Activated T-cell treated with anti-CD3 and anti-CD28 coated beads, Interleukin-2, amount 50 U/mL, for 24 hours (primary cell): ENCODE results near the gene ANKRD16.
"Not testable (repeated sequence)": the region's sequence is repeated elsewhere in the genome, so short reads cannot be mapped to it uniquely, and the experiment has no call there.

Experiments
- DNase-seq: peaks from one replicate; pipeline ENCODE4 v3.0.0-alpha.2; 2020
- H3K27ac Mint-ChIP-seq: 2 replicates; pipeline ENCODE4 v1.8.0; 2020; ENCODE audit warnings: mild to moderate bottlenecking, mixed read lengths
- H3K27me3 Mint-ChIP-seq: 2 replicates; pipeline ENCODE4 v1.8.0; 2020; ENCODE audit warnings: mixed read lengths
- H3K36me3 Mint-ChIP-seq: 2 replicates; pipeline ENCODE4 v1.8.0; 2020; ENCODE audit warnings: low read depth, mixed read lengths
- H3K4me1 Mint-ChIP-seq: 2 replicates; pipeline ENCODE4 v1.8.0; 2020; ENCODE audit warnings: low read depth, mixed read lengths
- H3K4me3 Mint-ChIP-seq: 2 replicates; pipeline ENCODE4 v1.8.0; 2020; ENCODE audit warnings: mild to moderate bottlenecking, moderate library complexity, mixed read lengths
- H3K9me3 Mint-ChIP-seq: 2 replicates; pipeline ENCODE4 v1.8.0; 2020; ENCODE audit warnings: mixed read lengths

ANKRD16 gene

DNA sequence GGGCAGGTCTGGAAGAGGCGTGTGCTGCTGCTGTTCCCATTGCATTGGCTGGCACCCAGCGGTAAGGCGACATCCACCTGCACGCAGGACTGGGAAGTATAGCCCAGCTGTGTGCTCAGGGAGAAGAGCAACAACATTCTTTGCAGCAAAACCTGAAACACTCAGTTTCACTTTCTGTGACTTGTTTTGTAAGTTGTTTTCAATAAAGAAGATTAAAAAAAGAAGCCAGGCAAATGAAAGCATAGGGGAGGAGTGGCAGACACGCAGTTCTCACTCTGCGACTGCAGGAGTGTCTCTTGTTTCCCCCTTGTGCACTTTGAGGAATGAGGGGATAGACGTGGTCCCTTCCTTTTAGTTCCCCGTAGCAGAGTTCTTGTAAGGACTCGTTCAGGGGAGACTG lies 6.1 kb upstream of the ANKRD16 start:
- Mint-ChIP-seq H3K4me1 (peaks cover 59% of the 10 kb centered on the region), H3K4me3 (no peak overlapping the region), H3K27me3 (no peaks in the 10 kb centered on the region), H3K9me3 (peaks cover 7% of the 10 kb centered on the region), H3K27ac (peak overlapping the region; percentile 70), H3K36me3 (peaks cover 78% of the 10 kb centered on the region)
- DNase-seq = no peak

DNA sequence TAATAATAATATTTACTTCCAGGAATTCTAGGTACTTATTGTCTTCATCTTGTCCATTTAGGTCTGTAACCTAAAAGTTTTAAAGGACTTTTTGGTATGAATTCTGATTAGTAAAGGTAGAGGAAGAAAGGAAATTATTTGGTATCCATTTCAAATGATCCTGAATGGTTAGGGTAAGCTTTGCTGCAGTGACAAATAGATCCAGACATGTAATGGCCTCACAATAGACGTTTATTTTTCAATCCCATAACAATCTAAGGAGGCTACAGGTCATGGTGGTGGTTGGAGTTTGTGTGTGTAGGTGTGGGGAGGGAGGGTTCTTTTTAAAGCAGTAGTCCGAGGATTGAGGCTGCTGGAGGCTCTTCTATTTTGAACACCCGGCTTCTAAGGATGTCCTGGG lies 5.7 kb upstream of the ANKRD16 start:
- DNase-seq = no peak
- Mint-ChIP-seq H3K27me3 (no peaks in the 10 kb centered on the region), H3K4me1 (peaks cover 62% of the 10 kb centered on the region), H3K9me3 (peaks cover 7% of the 10 kb centered on the region), H3K27ac (peak overlapping the region; percentile 70), H3K4me3 (no peak overlapping the region), H3K36me3 (peaks cover 78% of the 10 kb centered on the region)

DNA sequence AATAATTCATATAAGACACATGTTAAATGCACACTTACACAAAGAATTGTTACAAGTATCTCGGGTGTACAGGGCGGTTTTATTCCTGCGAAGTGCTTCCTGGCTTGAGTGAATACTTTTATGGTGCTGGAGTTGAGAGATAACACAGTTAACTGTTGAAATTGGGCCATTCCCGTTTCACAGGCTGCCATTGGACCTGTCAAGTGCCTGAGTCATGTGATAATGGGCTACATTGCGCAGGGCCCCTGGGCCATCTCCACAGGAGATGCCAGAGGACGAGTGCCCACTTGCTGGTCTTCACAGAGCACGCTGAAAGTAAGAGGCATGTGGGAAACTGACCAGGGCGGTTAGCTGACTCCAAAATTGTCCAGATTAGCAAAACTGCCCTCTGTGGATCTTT lies 5.2 kb upstream of the ANKRD16 start:
- H3K36me3 Mint-ChIP-seq = peaks cover 78% of the 10 kb centered on the region
- peaks cover 62% of the 10 kb centered on the region for H3K4me1 Mint-ChIP-seq
- no peak for DNase-seq
- H3K27ac Mint-ChIP-seq = no peak overlapping the region
- no peaks in the 10 kb centered on the region for H3K27me3 Mint-ChIP-seq
- H3K4me3 Mint-ChIP-seq = no peak overlapping the region
- H3K9me3 Mint-ChIP-seq = peaks cover 7% of the 10 kb centered on the region

DNA sequence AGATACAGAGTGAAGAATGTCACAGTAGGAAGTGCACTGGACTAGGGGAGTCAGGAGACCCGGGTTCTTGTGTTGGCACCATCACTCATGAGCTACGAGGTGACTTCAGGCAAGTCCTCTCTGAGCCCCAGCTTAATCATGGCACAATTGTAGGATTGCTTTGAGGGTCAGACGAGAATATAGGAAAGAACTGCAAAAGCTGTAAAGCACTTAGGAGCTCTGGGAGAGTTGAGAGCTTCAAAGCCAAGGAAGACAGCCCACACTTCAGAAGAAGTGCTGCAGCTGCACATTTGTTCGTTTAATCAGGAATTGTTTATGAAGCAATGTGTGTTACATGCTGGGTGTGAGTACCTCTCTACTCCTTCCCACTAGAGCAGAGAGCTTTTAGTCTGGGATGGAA lies 4.7 kb upstream of the ANKRD16 start:
- Mint-ChIP-seq H3K36me3 (peaks cover 76% of the 10 kb centered on the region), H3K9me3 (peaks cover 7% of the 10 kb centered on the region), H3K4me1 (peaks cover 60% of the 10 kb centered on the region), H3K4me3 (no peak overlapping the region), H3K27ac (peak overlapping the region; percentile 35), H3K27me3 (no peaks in the 10 kb centered on the region)
- DNase-seq = no peak

DNA sequence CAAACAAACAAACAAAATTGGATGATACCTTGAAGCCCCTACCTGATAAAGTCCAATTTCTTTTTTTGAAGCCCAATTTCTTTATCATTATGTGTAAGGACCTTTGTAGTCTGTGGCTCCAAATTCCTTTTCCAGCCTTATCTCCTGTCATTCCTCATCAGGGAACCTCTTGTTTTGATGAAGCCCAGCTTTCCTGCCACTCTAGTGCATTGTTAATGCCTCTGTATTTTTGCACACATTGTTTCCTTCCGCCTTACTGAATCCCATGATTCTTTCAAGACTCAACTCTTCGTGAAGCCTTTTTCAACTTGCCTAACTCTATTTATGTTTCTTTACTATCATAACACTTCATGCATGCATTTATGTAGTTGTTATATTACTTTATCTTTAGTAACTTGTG lies 3.6 kb upstream of the ANKRD16 start:
- Mint-ChIP-seq H3K27me3 (no peaks in the 10 kb centered on the region), H3K4me1 (peaks cover 62% of the 10 kb centered on the region), H3K9me3 (peaks cover 7% of the 10 kb centered on the region), H3K4me3 (no peak overlapping the region), H3K27ac (no peak overlapping the region), H3K36me3 (peaks cover 75% of the 10 kb centered on the region)
- DNase-seq = no peak

DNA sequence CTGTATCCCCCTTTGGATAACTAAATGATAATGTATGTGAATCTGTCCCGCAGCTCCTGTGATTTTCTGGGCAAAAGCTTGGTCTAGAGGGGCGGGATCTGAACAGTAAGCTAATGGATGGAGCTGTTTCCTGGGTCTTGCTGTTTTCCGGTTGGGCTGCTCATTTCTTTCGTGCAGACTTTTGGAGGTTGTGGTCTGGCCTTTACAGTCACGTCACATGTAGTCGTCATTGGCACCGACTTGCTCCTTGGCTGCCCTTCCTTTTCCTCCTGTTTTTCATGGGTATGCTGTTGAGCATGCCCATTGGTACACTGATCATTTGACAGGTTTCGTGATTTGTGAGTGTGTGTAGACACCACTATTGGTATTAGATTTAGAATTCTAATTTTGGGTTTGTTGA lies 2.3 kb upstream of the ANKRD16 start:
- H3K27ac Mint-ChIP-seq = peak overlapping the region; percentile 5
- H3K9me3 Mint-ChIP-seq = no peaks in the 10 kb centered on the region
- H3K36me3 Mint-ChIP-seq = peaks cover 72% of the 10 kb centered on the region
- no peak for DNase-seq
- H3K27me3 Mint-ChIP-seq = no peaks in the 10 kb centered on the region
- peak overlapping the region; percentile 87 for H3K4me3 Mint-ChIP-seq
- H3K4me1 Mint-ChIP-seq = peaks cover 69% of the 10 kb centered on the region

DNA sequence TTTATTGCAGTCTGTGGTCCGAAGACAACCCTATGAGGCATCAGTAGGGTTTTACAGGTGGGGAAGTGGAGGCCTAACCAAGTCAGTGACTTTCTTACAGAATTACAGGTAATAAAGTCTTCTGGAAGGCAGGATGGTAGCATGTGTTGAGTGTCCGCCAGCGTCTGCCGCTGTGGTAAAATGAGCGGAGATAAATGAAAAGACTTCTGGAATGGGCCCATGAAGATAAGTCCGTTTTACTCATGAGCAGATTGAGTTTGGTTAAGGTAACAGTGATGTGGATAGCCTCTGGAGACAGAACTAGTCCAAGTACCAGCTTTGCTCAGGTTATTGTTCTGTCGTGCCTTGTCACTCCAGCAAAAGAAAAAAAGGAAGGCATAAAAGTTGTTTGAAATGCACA lies 1.3 kb upstream of the ANKRD16 start:
- Mint-ChIP-seq H3K9me3 (no peaks in the 10 kb centered on the region), H3K27me3 (no peaks in the 10 kb centered on the region), H3K27ac (peak overlapping the region; percentile 90), H3K4me3 (peak overlapping the region; percentile 87), H3K36me3 (peaks cover 70% of the 10 kb centered on the region), H3K4me1 (peaks cover 63% of the 10 kb centered on the region)
- no peak for DNase-seq

DNA sequence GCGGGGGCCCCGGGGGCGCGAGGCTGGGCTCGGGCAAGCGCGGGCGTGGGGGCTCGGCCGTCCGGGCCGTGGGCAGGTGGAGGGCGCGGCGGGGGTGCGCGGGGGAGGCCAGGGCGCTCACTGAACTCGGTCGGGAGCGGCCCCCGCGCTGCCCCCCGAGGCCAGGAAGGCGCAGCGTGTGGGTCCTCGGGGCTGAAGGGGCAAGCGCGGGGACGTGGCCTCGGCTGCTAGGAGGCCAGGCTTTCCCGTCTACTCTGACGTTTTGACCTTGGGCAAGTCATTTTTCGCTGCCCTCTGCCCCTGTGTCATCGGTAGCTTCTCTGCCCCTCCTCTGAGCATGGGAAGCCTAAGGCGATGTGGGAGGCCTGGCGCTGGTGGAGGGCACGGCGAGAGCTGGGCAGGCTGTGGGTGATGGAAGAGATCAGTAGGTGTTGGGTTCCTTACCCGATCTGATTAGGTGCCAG lies 791 bp upstream of the ANKRD16 start:
- no peaks in the 10 kb centered on the region for H3K27me3 Mint-ChIP-seq
- H3K4me3 Mint-ChIP-seq = peak overlapping the region; percentile 87
- peaks cover 58% of the 10 kb centered on the region for H3K4me1 Mint-ChIP-seq
- DNase-seq = peak; percentile 61
- no peaks in the 10 kb centered on the region for H3K9me3 Mint-ChIP-seq
- H3K36me3 Mint-ChIP-seq = peaks cover 70% of the 10 kb centered on the region
- peak overlapping the region; percentile 90 for H3K27ac Mint-ChIP-seq

DNA sequence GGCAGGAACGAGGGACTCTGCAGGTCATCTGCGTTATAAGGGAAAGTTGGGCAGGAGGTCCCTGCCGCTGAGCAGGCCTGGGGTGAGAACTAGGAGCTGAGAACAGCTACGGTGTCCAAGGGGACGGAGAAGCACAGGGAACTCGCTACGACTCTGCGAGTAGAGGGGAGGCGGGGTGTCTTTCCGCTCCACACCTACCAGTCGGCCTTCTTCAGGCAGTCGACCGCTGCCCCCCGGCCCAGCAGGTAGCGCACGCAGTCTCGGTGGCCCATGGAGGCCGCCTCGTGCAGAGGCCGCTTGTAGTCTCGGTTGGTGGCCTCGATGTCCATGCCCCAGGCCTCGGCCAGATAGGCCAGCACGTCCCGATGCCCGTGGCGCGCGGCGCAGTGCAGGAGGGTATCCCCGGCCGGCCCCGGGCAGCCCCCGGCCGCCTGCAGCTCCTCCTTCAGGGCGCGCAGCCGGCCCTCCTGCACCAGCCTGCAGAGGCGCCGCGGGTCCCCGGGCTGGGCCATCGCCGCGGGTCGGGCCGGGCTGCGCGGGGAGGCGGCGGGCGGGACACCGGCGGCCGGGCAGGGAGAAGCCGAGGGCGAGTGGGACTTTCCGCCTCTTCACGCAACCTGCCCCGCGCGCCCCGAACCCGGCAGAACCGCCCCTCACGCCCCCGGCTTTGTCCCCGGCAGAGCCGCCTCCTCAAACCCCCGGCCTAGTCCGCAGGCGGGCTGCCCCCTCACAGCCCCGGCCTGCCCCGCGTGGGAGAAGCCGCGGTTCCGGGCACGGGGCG lies 660 bp downstream of the ANKRD16 start:
- H3K4me3 Mint-ChIP-seq = peak overlapping the region; percentile 83

DNA sequence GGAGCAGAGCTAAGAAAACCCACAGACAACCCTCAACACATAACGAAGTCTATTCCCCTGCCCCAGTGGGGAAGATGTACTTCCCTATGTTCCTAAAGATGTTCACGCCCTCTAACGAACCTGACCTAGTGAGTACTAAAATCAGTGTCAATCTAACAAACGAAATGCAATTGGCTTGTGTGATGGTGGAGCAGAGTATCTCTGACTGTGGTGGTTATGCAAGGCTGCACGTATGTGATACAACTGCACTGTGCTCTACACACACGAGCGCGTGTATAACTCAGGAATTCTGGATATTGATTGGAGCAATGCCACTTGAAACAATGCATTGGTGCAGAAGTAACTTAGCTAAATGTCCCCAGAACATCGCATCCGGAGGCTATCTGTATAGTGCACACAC lies 1.3 kb downstream of the ANKRD16 start:
- H3K9me3 Mint-ChIP-seq = no peaks in the 10 kb centered on the region
- no peaks in the 10 kb centered on the region for H3K27me3 Mint-ChIP-seq
- H3K27ac Mint-ChIP-seq = peak overlapping the region; percentile 81
- peaks cover 41% of the 10 kb centered on the region for H3K4me1 Mint-ChIP-seq
- peaks cover 68% of the 10 kb centered on the region for H3K36me3 Mint-ChIP-seq
- H3K4me3 Mint-ChIP-seq = peak overlapping the region; percentile 83
- no peak for DNase-seq

More for the DNA sequence above, 660 bp downstream of the ANKRD16 start:
- DNase-seq = peak; percentile 71
- Mint-ChIP-seq H3K27me3 (no peaks in the 10 kb centered on the region), H3K36me3 (peaks cover 67% of the 10 kb centered on the region), H3K4me1 (peaks cover 46% of the 10 kb centered on the region), H3K27ac (peak overlapping the region; percentile 83), H3K9me3 (no peaks in the 10 kb centered on the region)

DNA sequence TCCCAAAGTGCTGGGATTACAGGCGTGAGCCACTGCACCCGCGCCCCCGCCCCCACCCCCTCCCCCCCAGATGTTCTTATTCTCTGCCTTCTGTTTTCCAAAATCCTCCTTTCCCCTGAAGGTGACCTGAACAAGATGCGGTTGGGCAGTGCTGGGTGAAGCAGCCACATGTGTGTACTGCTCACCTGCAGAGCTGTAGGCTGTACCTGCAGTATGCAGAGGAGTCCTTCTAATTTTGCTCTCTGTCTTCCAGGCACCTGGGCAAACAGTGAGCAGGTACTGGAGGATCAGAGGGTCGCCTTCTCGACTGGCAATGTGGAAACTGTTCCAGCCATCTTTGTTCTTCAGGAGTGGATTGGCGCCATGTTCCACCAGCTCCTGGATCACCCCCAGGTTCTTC lies 2.1 kb downstream of the ANKRD16 start:
- H3K9me3 Mint-ChIP-seq = no peaks in the 10 kb centered on the region
- H3K4me1 Mint-ChIP-seq = peaks cover 37% of the 10 kb centered on the region
- H3K27me3 Mint-ChIP-seq = no peaks in the 10 kb centered on the region
- H3K27ac Mint-ChIP-seq = no peak overlapping the region
- DNase-seq = no peak
- H3K36me3 Mint-ChIP-seq = peaks cover 69% of the 10 kb centered on the region
- peak overlapping the region; percentile 83 for H3K4me3 Mint-ChIP-seq

DNA sequence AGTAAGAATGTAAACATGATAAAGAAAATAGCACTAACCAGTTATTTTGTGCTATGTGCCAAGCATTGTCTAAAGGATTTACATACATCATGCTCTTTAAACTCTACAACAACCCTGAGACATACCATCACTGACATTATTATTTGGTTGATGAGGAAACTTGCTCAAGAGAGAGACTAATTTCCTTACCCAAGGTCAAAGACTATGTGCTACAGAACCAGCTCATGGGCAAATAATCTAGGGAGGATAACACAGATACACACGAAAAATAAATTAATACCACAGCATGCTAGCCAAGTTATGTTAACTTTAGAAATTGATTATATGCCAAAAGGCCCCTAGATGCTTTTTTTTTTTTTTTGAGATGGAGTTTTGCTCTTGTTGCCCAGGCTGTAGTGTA lies 2.7 kb downstream of the ANKRD16 start:
- Mint-ChIP-seq H3K9me3 (no peaks in the 10 kb centered on the region), H3K27ac (no peak overlapping the region), H3K36me3 (peaks cover 69% of the 10 kb centered on the region), H3K4me3 (peak overlapping the region; percentile 45), H3K4me1 (peaks cover 30% of the 10 kb centered on the region), H3K27me3 (no peaks in the 10 kb centered on the region)
- no peak for DNase-seq

DNA sequence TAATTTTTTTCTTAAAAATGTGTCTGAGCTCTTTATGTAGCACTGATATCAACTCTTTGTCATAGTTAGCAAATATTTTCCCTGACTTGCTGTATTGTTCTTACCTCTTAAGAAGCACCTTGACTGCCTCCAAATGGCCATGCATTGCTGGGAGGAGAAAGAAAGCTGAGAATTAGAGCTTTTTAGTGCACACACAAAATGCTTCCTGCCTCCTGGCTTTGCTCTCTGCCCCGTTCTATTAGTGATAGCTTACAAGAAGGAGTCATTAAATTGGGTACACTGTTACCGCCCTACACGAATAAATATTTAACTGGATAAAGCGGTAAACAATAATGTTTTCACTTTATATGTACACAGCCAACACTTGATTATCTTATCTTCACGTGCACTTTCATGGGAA lies 4.1 kb downstream of the ANKRD16 start:
- no peak overlapping the region for H3K27ac Mint-ChIP-seq
- H3K9me3 Mint-ChIP-seq = no peaks in the 10 kb centered on the region
- DNase-seq = no peak
- peaks cover 66% of the 10 kb centered on the region for H3K36me3 Mint-ChIP-seq
- no peak overlapping the region for H3K4me3 Mint-ChIP-seq
- H3K4me1 Mint-ChIP-seq = peaks cover 18% of the 10 kb centered on the region
- H3K27me3 Mint-ChIP-seq = no peaks in the 10 kb centered on the region

DNA sequence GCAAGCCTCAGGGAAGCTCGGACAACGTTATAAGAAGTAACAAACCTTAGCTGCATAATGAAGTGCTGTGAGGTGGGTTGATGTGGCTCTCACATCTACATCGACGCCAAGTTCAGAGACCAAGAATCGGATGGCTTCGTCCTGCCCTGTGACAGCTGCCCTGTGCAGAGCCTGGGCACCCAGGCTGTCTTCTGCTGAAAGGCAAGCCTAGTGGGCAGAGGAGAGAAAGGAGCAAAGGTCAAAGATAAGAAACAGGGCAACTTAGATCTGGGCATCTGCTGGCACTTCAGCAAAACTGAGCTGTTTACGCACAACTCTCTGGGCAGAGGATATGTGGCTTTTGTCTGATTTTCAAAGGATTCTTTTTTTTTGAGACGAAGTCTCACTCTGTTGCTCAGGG lies 6.7 kb downstream of the ANKRD16 start:
- Mint-ChIP-seq H3K9me3 (no peaks in the 10 kb centered on the region), H3K4me3 (no peak overlapping the region), H3K27me3 (no peaks in the 10 kb centered on the region), H3K27ac (no peak overlapping the region), H3K4me1 (peaks cover 8% of the 10 kb centered on the region), H3K36me3 (peaks cover 75% of the 10 kb centered on the region)
- no peak for DNase-seq

DNA sequence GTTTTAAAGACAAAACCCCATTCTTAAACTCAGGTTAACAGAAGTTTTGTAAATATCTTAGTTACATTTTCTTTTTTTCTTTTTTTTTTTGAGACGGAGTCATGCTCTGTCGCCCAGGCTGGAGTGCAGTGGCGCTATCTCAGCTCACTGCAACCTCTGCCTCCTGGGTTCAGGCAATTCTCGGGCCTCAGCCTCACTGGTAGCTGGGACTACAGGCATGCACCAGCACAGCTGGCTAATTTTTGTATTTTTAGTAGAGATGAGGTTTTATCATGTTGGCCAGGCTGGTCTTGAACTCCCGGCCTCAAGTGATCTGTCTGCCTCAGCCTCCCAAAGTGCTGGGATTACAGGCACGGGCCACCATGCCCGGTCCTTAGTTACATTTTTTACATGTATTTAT lies 12.7 kb downstream of the ANKRD16 start:
- DNase-seq, H3K27me3 Mint-ChIP-seq, H3K4me3 Mint-ChIP-seq, H3K9me3 Mint-ChIP-seq, H3K4me1 Mint-ChIP-seq, H3K27ac Mint-ChIP-seq: not testable (repeated sequence)
- H3K36me3 Mint-ChIP-seq = peaks cover 58% of the 10 kb centered on the region
